ENCODE measurements around the gene ADTRP.
"Not testable (repeated sequence)": the region's sequence is repeated elsewhere in the genome, so short reads cannot be mapped to it uniquely, and the experiment has no call there.

Gene ADTRP

DNA sequence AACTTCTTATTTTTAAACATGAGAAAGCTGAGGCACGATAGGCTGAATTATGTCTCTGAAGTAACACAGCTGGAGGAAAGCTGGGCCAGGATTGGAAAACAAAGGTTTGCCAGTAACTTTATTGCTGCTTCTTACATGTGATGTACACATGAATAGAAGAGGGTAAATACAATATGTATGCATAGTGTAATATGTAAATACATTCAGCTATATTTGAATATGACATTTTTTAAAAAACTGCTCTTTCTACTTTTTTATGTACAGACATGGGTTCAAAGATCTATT, 90.2 kb downstream of the ADTRP start:
- no peak for DNase-seq

DNA sequence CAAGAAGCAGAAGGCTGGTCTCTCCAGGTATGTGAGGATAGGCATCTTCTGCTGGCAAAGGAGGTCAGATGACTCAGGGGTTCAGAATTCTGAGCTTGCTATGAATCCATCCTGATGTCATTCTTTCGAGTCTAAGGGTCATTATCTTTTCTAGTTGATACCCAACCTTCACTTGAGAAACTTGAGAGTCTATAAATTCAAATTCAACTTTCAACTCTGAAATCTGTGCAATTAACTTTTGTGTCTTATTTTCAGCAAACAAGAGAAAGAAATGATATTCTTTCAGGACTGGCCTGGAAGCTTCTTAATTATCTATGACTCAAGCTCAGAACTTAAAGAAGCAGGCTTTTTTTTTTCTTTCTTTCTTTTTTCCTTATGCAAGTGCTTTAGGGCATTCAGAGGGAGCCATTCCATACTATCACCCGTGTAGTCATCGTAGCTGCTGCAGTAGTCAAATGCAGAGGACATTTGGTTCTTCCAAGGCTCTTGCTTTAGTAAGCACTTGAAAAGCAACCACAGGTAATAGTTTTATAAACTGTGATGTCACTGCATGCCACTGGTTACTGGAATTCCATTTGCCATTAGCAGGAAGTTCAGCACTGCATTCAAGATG, 93.0 kb downstream of the ADTRP start:
- no peak for DNase-seq

DNA sequence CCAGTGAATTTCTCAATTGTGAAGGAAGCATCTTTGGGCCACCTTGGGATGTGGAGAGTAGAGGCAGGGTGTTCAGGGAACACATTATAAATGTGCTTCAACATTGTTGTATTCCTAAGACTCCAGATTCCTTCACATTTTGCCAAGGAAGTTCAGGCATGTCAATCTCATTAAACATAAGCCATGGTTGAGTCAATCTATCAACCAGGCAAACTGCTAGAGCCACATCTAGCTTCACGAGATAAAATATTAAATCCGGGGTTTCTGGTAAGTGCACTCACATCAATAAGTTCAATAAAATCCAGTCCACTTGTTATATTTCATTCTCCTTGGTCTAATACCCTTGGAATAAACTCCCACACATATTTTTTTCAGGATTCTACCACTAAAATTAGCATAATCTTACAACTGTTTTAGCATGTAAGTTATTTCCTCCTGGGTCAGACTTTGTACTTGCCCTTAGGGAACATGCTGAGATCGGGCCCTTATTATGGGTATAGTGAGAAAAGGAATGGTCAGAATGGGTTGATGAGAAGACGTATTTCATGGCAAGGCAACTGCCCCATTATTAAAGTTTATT, 93.6 kb downstream of the ADTRP start:
- DNase-seq = no peak

DNA sequence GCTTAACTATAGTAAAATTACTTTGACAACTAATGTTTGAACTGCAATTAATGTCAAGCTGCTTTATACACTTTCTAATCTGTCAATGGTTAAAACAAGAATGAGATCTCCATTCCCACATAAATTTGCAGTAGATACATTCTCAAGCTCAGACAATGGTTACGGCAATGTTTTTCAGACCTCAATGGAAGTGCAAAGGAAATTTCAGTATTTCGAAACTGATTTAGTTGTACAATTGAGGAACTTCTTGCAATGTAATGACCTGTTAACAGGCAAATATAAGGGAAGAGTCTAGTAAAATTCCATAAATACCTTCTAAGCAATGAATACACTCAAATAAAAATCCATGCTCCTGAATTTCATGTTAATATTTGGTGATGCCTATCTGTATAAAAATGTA, 94.7 kb downstream of the ADTRP start:
- DNase-seq = no peak

GRCh38 chr6:11682561-11682975, 96.0 kb downstream of the ADTRP start:
- no peak for DNase-seq

DNA sequence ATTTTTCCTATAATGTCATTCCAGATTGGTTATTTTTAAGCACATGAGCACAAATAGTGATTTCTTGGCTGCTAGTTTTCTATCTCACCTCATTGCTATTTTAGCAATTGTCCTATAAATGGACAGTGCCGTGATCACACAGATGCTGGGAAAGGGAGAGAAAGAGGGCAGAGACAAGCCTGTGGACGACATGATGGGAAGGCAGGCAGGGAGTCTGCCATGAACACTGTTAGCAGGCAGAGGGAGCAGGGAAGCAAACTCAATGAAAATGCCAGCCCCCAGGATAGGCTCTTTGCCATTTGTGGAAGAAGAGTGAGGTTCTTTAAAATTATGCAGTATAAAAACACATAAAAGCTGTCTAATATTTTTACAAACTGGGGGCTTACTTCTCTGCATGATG, 96.8 kb downstream of the ADTRP start:
- DNase-seq = no peak

GRCh38 chr6:11681357-11681756, 97.2 kb downstream of the ADTRP start:
- no peak for DNase-seq

GRCh38 chr6:11680479-11680878, 98.1 kb downstream of the ADTRP start:
- DNase-seq = not testable (repeated sequence)

DNA sequence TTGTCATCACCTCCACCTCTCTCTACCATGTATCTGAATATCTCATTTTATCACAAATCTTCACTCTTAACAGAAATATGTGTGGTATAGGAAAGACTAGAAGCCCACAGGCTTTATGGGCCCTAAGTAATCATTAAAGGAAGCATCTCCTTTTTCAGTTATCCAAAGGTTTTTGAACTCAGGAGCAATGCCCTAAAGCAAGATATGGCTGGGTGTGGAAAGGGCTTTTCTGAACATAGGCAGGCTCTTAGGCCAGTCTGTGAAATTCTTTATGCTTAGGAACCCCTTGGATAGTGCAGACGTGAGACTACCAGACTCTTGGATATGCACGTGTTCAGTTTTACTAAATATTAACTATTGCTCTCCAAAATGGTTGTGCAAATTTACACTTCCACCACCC, 99.5 kb downstream of the ADTRP start:
- no peak for DNase-seq

GRCh38 chr6:11675601-11676000, 103.0 kb downstream of the ADTRP start:
- no peak for DNase-seq

DNA sequence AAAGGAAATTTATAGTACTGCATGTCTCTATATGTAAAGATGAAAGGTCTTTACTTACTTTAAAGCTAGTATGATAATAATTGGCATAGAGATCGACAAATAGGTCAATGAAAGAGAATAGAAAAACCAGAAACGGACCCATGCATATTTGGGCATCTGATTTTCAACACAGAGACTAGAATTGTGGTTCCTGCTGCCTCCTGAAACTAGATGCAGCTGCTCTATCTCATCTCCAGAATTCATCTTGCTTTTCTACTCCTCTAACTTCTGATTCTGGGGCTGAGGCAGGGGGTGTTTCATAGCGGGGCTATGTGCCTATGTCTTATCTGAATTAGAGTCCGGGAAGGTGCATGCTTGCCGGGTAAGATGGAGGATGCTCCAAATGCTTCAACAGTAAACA, 105.9 kb downstream of the ADTRP start:
- DNase-seq = no peak

DNA sequence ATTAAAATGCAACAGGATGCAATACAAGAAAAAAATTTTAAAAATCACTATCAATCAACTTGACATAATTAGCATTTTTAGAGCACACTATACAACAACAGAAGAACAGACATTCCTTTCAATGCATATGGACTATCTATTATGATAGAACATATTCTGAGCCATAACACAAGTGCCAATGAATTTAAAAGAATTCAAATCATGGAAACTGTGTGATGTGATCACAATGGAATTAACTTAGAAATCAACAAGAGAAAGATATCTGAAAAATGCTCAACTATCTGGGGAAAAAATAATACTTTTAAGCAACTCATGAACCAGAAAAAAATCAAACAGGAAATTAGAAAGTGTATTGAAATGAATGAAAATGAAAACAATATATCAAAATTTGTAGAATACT, 106.3 kb downstream of the ADTRP start:
- no peak for DNase-seq

DNA sequence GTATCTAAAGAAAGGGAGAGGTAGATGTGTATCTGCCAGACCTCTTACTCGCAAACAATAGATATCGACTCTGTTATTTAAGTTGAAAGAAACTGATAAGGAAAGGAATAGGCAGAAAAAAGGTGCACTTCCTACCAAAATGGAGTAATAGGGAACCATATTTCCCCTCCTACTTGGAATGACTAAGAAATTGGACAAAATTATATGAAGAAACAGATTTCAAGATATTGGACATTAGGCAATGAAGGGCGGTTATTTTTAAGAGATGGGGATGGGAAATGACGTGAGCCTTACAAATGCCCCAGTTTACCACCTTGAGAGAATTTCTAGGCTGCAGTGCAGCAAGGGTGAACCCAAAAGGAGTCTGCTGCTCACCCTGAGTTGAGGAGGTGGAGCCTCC, 108.9 kb downstream of the ADTRP start:
- DNase-seq = no peak

GRCh38 chr6:11668455-11668854, 110.1 kb downstream of the ADTRP start:
- no peak for DNase-seq

DNA sequence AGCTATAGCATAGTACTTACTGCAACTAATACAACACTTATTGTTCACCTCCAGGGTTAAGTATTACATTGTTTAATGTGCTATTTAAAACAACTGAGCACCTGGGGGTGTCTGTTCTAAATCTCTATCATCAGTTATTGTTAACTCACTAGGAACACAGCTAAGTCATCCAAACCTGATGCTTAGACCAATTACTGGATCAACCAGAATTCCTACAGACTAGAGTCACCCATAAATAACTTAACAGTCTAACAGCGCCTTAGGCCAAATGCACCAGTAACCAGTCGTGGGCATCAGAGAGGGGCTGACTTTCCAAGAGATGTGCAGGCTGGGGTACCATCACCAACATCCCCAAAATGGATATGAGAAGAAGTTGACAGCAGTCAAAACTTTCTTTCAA, 110.7 kb downstream of the ADTRP start:
- DNase-seq = no peak

- DNase-seq = no peak
Observed at GRCh38 chr6:11665604-11666326, 112.8 kb downstream of the ADTRP start.
